ENCODE data around the gene STK32C.

DNA sequence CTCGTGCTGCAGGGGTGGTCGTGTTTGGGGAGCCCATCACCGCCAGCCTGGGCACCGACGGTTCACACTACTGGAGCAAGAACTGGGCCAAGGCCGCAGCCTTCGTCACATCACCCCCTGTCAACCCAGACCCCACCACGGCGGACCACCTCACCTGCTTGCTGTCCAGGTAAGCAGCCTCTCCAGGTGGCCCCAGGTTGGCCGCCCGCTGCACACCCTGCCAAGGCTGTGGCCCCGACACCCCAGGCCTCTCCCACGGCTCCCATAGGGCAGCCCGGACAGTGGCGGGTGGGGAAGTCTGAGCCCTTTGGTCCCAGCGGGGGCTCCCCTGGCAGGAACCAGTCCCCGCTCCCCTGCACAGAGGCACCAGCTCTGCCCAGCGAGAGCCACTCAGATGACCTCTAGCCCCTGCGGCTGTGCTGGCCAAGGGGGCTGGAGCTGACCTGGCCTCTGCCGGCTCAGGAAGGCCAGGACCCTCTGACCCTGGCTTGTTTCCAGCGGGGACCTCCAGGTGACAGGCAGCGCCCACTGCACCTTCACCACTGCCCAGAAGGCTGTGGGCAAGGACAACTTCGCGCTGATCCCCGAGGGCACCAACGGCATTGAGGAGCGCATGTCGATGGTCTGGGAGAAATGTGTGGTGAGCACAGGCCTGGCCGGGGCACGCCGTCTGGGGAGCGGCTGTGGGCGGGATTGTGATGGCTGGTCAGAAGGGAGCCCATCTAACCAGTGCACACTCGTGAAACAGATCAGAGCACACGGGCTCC, 107.2 kb downstream of the STK32C start:
- TF ChIP-seq, protein P1, sequence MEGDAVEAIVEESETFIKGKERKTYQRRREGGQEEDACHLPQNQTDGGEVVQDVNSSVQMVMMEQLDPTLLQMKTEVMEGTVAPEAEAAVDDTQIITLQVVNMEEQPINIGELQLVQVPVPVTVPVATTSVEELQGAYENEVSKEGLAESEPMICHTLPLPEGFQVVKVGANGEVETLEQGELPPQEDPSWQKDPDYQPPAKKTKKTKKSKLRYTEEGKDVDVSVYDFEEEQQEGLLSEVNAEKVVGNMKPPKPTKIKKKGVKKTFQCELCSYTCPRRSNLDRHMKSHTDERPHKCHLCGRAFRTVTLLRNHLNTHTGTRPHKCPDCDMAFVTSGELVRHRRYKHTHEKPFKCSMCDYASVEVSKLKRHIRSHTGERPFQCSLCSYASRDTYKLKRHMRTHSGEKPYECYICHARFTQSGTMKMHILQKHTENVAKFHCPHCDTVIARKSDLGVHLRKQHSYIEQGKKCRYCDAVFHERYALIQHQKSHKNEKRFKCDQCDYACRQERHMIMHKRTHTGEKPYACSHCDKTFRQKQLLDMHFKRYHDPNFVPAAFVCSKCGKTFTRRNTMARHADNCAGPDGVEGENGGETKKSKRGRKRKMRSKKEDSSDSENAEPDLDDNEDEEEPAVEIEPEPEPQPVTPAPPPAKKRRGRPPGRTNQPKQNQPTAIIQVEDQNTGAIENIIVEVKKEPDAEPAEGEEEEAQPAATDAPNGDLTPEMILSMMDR (IDR thresholded peaks at IDR 0.05) = no peak
- TF ChIP-seq EZH2 (IDR thresholded peaks at IDR 0.05) = no peak

All from neural progenitor cell (in vitro differentiated cells).